HCT116 (cell line): Measurements from ENCODE around the gene SIX2.

Experiments used
- ATF3 ChIP-seq: IDR thresholded peaks from 2 replicates; pipeline ENCODE4 v1.6.1; 2012
- EGR1 ChIP-seq: IDR thresholded peaks from 2 replicates; pipeline ENCODE4 v1.6.1; 2012; ENCODE audit warnings: low read depth
- EZH2 ChIP-seq: fragments of 200-600 bp; sonication (generic); IDR thresholded peaks from 2 replicates; pipeline ENCODE4 v1.6.1; 2017; ENCODE audit warnings: antibody characterized with exemption, mixed run types
- EZH2phosphoT487 ChIP-seq: fragments of 200-600 bp; IDR thresholded peaks from 2 replicates; pipeline ENCODE4 v1.6.1; 2018; ENCODE audit warnings: antibody characterized with exemption, borderline replicate concordance
- POLR2A ChIP-seq: IDR thresholded peaks from 2 replicates; pipeline ENCODE4 v1.7.0; 2011; ENCODE audit warnings: borderline replicate concordance; ENCODE audit not compliant: insufficient read depth, insufficient read length; ENCODE audit errors: extremely low read depth
- POLR2AphosphoS5 ChIP-seq: IDR thresholded peaks from 2 replicates; pipeline ENCODE4 v1.6.1; 2011; ENCODE audit warnings: mild to moderate bottlenecking, low read depth, low read length, moderate library complexity
- REST ChIP-seq: IDR thresholded peaks from 2 replicates; pipeline ENCODE4 v1.6.1; 2012; ENCODE audit warnings: low read depth
- ZFX ChIP-seq: fragments of 450-650 bp; IDR thresholded peaks from 2 replicates; pipeline ENCODE4 v1.6.1; 2017
- TF ChIP-seq, protein P1 (sequence below), 3 experiments: fragments of 200-600 bp in 1 of 3; sonication (generic) in 1 of 3; IDR thresholded peaks in 2 of 3; conservative IDR thresholded peaks in 1 of 3; 2 replicates each; pipeline ENCODE4 v1.5.1; 2012 to 2017; ENCODE audit warnings: low read depth in 2 of 3, low read length in 2 of 3, antibody characterized with exemption in 1 of 3, borderline replicate concordance in 1 of 3, control low read depth in 1 of 3, mild to moderate bottlenecking in 1 of 3, mixed read lengths in 1 of 3, mixed run types in 1 of 3, moderate library complexity in 1 of 3; ENCODE audit not compliant: insufficient read depth in 1 of 3
- TF ChIP-seq, protein P2 (sequence below): IDR thresholded peaks from 2 replicates; pipeline ENCODE4 v1.6.1; 2012

DNA sequence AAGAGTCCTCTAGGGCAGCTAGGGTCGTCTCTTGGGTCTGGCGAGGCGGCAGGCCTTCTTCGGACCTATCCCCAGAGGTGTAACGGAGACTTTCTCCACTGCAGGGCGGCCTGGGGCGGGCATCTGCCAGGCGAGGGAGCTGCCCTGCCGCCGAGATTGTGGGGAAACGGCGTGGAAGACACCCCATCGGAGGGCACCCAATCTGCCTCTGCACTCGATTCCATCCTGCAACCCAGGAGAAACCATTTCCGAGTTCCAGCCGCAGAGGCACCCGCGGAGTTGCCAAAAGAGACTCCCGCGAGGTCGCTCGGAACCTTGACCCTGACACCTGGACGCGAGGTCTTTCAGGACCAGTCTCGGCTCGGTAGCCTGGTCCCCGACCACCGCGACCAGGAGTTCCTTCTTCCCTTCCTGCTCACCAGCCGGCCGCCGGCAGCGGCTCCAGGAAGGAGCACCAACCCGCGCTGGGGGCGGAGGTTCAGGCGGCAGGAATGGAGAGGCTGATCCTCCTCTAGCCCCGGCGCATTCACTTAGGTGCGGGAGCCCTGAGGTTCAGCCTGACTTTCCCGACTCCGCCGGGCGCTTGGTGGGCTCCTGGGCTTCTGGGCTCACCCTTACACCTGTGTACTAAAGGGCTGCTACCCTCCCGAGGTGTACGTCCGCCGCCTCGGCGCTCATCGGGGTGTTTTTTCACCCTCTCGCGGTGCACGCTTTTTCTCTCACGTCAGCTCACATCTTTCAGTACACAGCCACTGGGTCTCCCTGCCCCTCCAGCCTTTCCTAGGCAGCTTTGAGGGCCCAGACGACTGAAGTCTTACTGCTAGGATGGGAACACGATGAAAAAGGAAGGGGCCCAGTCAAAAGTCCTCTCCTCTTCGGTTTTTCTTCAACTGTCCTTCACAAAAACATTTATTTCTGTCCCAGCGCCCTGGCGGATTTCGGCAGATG is 8.1 kb downstream of the SIX2 start:
- no peak for TF ChIP-seq EZH2
- TF ChIP-seq, protein P1, sequence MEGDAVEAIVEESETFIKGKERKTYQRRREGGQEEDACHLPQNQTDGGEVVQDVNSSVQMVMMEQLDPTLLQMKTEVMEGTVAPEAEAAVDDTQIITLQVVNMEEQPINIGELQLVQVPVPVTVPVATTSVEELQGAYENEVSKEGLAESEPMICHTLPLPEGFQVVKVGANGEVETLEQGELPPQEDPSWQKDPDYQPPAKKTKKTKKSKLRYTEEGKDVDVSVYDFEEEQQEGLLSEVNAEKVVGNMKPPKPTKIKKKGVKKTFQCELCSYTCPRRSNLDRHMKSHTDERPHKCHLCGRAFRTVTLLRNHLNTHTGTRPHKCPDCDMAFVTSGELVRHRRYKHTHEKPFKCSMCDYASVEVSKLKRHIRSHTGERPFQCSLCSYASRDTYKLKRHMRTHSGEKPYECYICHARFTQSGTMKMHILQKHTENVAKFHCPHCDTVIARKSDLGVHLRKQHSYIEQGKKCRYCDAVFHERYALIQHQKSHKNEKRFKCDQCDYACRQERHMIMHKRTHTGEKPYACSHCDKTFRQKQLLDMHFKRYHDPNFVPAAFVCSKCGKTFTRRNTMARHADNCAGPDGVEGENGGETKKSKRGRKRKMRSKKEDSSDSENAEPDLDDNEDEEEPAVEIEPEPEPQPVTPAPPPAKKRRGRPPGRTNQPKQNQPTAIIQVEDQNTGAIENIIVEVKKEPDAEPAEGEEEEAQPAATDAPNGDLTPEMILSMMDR (IDR thresholded peaks at IDR 0.05 in 2 of 3, conservative IDR thresholded peaks at IDR 0.05 in 1 of 3; ENCODE audit: borderline replicate concordance in 1 of 3, insufficient read depth in 1 of 3, low read depth in 2 of 3, low read length in 2 of 3): no peak
- no peak for TF ChIP-seq ZFX
- no peak for TF ChIP-seq EZH2phosphoT487
- no peak for TF ChIP-seq REST
- no peak for TF ChIP-seq EGR1
- TF ChIP-seq, protein P2, sequence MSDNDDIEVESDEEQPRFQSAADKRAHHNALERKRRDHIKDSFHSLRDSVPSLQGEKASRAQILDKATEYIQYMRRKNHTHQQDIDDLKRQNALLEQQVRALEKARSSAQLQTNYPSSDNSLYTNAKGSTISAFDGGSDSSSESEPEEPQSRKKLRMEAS: no peak
- no peak for TF ChIP-seq POLR2AphosphoS5
- TF ChIP-seq POLR2A: no peak
- TF ChIP-seq ATF3: no peak
